ENCODE measurements around the gene CACNG6.

DNA sequence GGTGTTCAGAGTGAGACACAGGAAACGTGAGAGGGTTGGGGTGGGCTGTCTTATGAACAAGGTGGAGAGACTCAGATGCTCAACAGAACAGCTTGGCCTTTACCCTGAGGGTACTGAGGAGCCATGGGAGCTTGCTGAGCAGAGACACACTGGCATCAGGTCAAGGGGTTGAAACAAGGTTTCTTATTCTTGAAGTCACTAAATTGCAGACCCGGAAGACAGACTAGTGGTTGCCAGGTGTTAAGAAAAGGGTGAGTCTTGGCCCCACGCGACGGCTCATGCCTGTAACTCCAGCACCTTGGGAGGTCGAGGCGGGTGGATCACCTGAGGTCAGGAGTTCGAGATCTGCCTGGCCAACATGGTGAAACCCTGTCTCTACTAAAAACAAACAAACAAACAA lies 22.4 kb downstream of the CACNG6 start:
- TF ChIP-seq POLR2AphosphoS5 (IDR thresholded peaks at IDR 0.05; ENCODE audit: borderline replicate concordance, low read depth, low read length) (no peak), EZH2 (IDR thresholded peaks at IDR 0.05) (no peak)
